Caco-2 (cell line): ENCODE results near the gene GRIK4. TPM values are rescaled to one million over a fixed set of nuclear protein-coding genes. Genes with fewer than 3 reads are reported as not detected.

Experiments used
- BruUV-seq: library from RNA; stranded (reverse); fragments of 400-500 nt; replicated peaks from 2 replicates; lab custom pipeline; 2021; lab: Mats Ljungman, UMichigan
- CTCF ChIA-PET: fragments of 300-600 bp; sonication (Branson Sonifier 250); formaldehyde crosslinking; loops from one replicate; lab custom pipeline; 2022; ENCODE audit warnings: antibody characterized with exemption; lab: Charles Lee
- POLR2A ChIA-PET: fragments of 300-600 bp; sonication (Branson Sonifier 250); formaldehyde crosslinking; loops from one replicate; lab custom pipeline; 2022; ENCODE audit warnings: antibody characterized with exemption; lab: Charles Lee
- DNase-seq, 2 experiments: peaks; one replicate each; pipeline versions ENCODE4 v3.0.0 to v3.0.0-alpha.2; 2020 to 2022
- H3K27me3 ChIP-seq: replicated peaks from 2 replicates; pipeline ENCODE4 v1.6.0; 2011; ENCODE audit warnings: low read length; ENCODE audit not compliant: control insufficient read depth, insufficient read depth
- H3K36me3 ChIP-seq: 2 replicates; pipeline ENCODE4 v1.5.1; 2011; ENCODE audit warnings: low read length; ENCODE audit not compliant: control insufficient read depth, insufficient read depth
- H3K4me1 ChIP-seq: fragments of 250-450 bp; sonication (Bioruptor Pico); 2 replicates; pipeline ENCODE4 v1.5.1; 2020; ENCODE audit warnings: mild to moderate bottlenecking
- H3K4me3 ChIP-seq: 2 replicates; pipeline ENCODE4 v1.5.1; 2011; ENCODE audit warnings: low read depth, mild to moderate bottlenecking, control low read depth, low read length
- H3K9me3 ChIP-seq: fragments of 250-450 bp; sonication (Bioruptor Pico); 2 replicates; pipeline ENCODE4 v1.5.1; 2020; ENCODE audit warnings: mild to moderate bottlenecking, moderate library complexity
- H3K27ac Mint-ChIP-seq: one replicate; pipeline ENCODE4 v1.8.0; 2022; ENCODE audit warnings: mixed read lengths; ENCODE audit not compliant: unreplicated experiment
- H3K27me3 Mint-ChIP-seq: one replicate; pipeline ENCODE4 v1.8.0; 2022; ENCODE audit warnings: mixed read lengths; ENCODE audit not compliant: insufficient read depth, unreplicated experiment
- H3K36me3 Mint-ChIP-seq: one replicate; pipeline ENCODE4 v1.8.0; 2022; ENCODE audit warnings: mild to moderate bottlenecking, mixed read lengths; ENCODE audit not compliant: insufficient read depth, unreplicated experiment
- H3K4me1 Mint-ChIP-seq: one replicate; pipeline ENCODE4 v1.8.0; 2022; ENCODE audit warnings: low read depth, mixed read lengths; ENCODE audit not compliant: unreplicated experiment
- H3K4me3 Mint-ChIP-seq: one replicate; pipeline ENCODE4 v1.8.0; 2022; ENCODE audit warnings: mild to moderate bottlenecking, moderate library complexity, mixed read lengths; ENCODE audit not compliant: unreplicated experiment
- H3K9me3 Mint-ChIP-seq: one replicate; pipeline ENCODE4 v1.8.0; 2022; ENCODE audit warnings: mixed read lengths; ENCODE audit not compliant: unreplicated experiment
- intact Hi-C: fragments of 100-400 bp; cut with micrococcal nuclease; formaldehyde crosslinking; loops from one replicate; pipeline ENCODE4 v1.10.0; 2022; ENCODE audit not compliant: unreplicated experiment
- total RNA-seq: library from RNA; stranded (reverse); gene quantifications from 2 replicates; pipeline ENCODE4 v1.2.3, GENCODE V29; 2022
- TF ChIP-seq, protein P1 (sequence below), 2 experiments: fragments of 200-600 bp in 1 of 2; IDR thresholded peaks; 1 replicate in 1 of 2; 2 replicates in 1 of 2; pipeline versions ENCODE4 v1.5.1 to v1.8.0; 2011 to 2022; ENCODE audit warnings: antibody characterized with exemption in 1 of 2, control low read depth in 1 of 2, inconsistent platforms in 1 of 2, low read depth in 1 of 2, low read length in 1 of 2, mild to moderate bottlenecking in 1 of 2, moderate library complexity in 1 of 2; ENCODE audit not compliant: insufficient read depth in 1 of 2, severe bottlenecking in 1 of 2, unreplicated experiment in 1 of 2

Gene GRIK4
- total RNA-seq, 1 experiment from 2014 or later = 2.0 TPM

DNA sequence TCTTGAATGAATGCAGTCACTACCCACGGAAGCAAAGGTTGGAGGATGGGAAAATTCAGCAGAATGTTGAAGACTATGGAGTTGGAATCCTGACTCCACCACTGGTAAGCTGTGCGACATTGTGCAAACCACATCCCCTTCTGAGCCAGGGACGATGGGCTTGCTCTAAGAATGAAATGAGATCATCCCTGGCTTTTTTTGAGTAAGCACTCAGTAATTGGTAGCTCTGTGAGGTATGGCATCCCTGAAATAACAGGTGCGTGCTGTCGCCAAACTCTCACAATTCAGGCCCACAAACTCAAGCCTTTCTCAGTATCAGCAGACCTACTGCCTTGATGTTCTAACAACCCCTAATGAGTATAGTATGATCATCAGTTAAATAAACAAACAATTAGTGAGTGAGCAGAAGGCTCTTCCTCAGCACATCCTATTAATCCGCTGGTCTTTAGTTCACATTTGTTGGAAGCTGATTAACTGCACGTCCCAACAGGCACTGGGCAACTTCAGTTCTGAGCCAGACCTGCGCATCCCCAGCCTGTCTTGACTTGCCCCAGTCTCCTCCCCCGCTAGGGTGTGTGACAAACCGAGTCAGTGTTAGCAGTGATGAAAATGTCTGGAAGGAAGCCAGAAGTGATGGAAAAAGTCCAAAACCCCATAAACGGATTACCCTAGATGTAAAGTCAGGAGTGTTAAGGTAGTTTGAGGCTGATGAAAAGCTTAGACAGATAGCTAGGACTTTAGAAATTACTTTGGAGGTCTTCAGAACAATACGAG lies 235.5 kb downstream of the GRIK4 start:
- DNase-seq = no peak
- no peaks in the 10 kb centered on the region for H3K27me3 ChIP-seq
- TF ChIP-seq, protein P1, sequence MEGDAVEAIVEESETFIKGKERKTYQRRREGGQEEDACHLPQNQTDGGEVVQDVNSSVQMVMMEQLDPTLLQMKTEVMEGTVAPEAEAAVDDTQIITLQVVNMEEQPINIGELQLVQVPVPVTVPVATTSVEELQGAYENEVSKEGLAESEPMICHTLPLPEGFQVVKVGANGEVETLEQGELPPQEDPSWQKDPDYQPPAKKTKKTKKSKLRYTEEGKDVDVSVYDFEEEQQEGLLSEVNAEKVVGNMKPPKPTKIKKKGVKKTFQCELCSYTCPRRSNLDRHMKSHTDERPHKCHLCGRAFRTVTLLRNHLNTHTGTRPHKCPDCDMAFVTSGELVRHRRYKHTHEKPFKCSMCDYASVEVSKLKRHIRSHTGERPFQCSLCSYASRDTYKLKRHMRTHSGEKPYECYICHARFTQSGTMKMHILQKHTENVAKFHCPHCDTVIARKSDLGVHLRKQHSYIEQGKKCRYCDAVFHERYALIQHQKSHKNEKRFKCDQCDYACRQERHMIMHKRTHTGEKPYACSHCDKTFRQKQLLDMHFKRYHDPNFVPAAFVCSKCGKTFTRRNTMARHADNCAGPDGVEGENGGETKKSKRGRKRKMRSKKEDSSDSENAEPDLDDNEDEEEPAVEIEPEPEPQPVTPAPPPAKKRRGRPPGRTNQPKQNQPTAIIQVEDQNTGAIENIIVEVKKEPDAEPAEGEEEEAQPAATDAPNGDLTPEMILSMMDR (IDR thresholded peaks at IDR 0.05; ENCODE audit: insufficient read depth in 1 of 2, low read depth in 1 of 2, low read length in 1 of 2, severe bottlenecking in 1 of 2, unreplicated experiment in 1 of 2) = no peak
- H3K9me3 ChIP-seq = no peaks in the 10 kb centered on the region
- Mint-ChIP-seq H3K4me3 (no peak overlapping the region), H3K27ac (no peak overlapping the region), H3K4me1 (no peaks in the 10 kb centered on the region), H3K27me3 (peaks cover 6% of the 10 kb centered on the region), H3K36me3 (no peaks in the 10 kb centered on the region), H3K9me3 (no peaks in the 10 kb centered on the region)
- no peak overlapping the region for H3K4me3 ChIP-seq
- ChIA-PET POLR2A (no interaction called here), CTCF (interaction anchor here (0.7 to 1.4 kb wide), 2 partner anchors 10 to 60 kb away, joined by 3 read pairs; no protein-coding TSS in a partner anchor)
- no peaks in the 10 kb centered on the region for H3K4me1 ChIP-seq
- no TSS peak for BruUV-seq
- no peaks in the 10 kb centered on the region for H3K36me3 ChIP-seq
- intact Hi-C loops = no loop called here

DNA sequence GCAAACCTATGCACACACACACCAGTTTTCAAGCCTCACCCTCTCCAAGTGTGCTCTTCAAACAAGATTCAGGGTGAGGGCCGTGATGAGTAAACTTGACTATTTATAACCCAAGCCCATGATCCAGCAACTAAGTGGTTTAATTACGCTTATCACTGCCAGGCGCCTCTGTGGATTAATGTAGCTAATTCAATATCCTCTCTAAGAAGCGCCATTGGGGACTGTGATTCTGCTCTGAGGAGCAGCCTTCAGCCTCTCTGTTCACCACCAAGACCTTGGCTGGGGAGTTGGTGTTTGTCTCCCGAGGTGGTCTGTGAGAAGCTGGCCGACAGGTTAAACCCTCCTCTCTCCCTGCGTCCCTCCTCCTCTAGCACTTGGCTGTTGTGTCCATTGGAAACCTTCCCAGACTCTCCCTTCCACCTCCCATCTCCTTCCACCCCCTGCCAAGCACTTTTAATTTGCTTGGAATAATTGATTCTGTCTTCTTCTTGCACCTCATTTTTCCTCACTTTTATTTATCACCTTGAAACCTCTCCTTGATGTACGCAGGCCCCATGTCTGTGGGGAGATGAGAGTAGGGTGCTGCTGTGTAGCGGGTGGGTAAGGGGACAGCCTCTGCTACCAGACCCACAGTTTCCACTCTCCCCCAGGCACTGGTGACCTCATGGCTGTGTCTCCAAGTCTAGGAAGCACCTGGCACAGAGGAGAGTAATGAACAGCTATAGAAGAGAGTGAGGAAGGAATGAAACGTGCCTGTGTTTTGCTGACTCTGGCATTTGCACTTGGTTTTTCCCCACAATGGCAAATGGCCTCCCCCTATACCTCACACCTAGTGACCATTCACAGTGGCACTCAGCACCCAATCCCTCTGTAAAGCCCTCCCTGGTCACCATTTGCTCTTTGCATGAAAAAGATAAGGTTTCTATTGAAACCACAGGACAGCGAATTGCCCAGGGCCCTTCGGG lies 236.6 kb downstream of the GRIK4 start:
- H3K4me3 Mint-ChIP-seq = no peak overlapping the region
- no peaks in the 10 kb centered on the region for H3K4me1 ChIP-seq
- POLR2A ChIA-PET = no interaction called here
- H3K27me3 Mint-ChIP-seq = peaks cover 6% of the 10 kb centered on the region
- no peak overlapping the region for H3K27ac Mint-ChIP-seq
- CTCF ChIA-PET = no interaction called here
- no peaks in the 10 kb centered on the region for H3K36me3 ChIP-seq
- no peaks in the 10 kb centered on the region for H3K4me1 Mint-ChIP-seq
- no TSS peak for BruUV-seq
- H3K36me3 Mint-ChIP-seq = no peaks in the 10 kb centered on the region
- intact Hi-C loops = no loop called here
- TF ChIP-seq, protein P1 (IDR thresholded peaks at IDR 0.05; ENCODE audit: insufficient read depth in 1 of 2, low read depth in 1 of 2, low read length in 1 of 2, severe bottlenecking in 1 of 2, unreplicated experiment in 1 of 2) = no peak
- no peaks in the 10 kb centered on the region for H3K27me3 ChIP-seq
- no peaks in the 10 kb centered on the region for H3K9me3 ChIP-seq
- no peak for DNase-seq
- H3K4me3 ChIP-seq = no peak overlapping the region
- H3K9me3 Mint-ChIP-seq = no peaks in the 10 kb centered on the region

DNA sequence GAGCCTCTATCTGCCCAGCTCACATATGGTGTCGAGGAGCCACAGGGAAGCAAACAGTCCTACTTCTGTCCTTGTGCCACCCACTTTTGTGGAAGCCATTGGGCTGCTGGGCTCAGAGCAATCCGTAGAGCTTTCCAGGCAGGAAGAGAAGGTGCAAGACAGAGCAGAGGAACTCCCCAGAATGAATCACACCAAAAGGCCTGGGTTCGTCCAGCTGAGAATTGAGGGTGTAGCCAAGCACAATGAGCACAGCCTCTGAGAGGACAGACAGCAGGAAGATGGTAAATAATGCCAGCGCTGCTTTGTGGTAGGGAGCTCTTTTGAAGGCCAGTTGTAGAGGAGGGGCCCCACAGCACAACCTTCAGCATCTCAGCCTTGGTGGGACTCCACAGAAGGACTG lies 237.8 kb downstream of the GRIK4 start:
- intact Hi-C loops = no loop called here
- H3K4me1 ChIP-seq = no peaks in the 10 kb centered on the region
- DNase-seq = no peak
- Mint-ChIP-seq H3K36me3 (no peaks in the 10 kb centered on the region), H3K27me3 (peaks cover 6% of the 10 kb centered on the region), H3K27ac (no peak overlapping the region), H3K4me3 (no peak overlapping the region), H3K9me3 (no peaks in the 10 kb centered on the region), H3K4me1 (no peaks in the 10 kb centered on the region)
- no TSS peak for BruUV-seq
- CTCF ChIA-PET = no interaction called here
- H3K4me3 ChIP-seq = no peak overlapping the region
- TF ChIP-seq, protein P1 (IDR thresholded peaks at IDR 0.05; ENCODE audit: insufficient read depth in 1 of 2, low read depth in 1 of 2, low read length in 1 of 2, severe bottlenecking in 1 of 2, unreplicated experiment in 1 of 2) = no peak
- no peaks in the 10 kb centered on the region for H3K9me3 ChIP-seq
- no peaks in the 10 kb centered on the region for H3K36me3 ChIP-seq
- POLR2A ChIA-PET = no interaction called here
- H3K27me3 ChIP-seq = no peaks in the 10 kb centered on the region
